Stimulated activated naive CD8-positive, alpha-beta T cell treated with anti-CD3 and anti-CD28 coated beads, Interleukin-15, Interleukin-2, amounts not matched to agents 100 U/mL and 50 U/mL, for 24 hours (primary cell): Measurements from ENCODE around the gene HNRNPUL1.

ENCODE experiments used
- ATAC-seq: fragments of 150-1000 bp; cut with Tn5 transposase; one replicate; pipeline ENCODE4 v1.10.0; 2021
- DNase-seq: peaks from one replicate; pipeline ENCODE4 v3.0.0; 2021

Gene HNRNPUL1

GRCh38 chr19:41234512-41235168 lies 29.5 kb upstream of the HNRNPUL1 start:
- DNase-seq (no peak), ATAC-seq (no peak)

DNA sequence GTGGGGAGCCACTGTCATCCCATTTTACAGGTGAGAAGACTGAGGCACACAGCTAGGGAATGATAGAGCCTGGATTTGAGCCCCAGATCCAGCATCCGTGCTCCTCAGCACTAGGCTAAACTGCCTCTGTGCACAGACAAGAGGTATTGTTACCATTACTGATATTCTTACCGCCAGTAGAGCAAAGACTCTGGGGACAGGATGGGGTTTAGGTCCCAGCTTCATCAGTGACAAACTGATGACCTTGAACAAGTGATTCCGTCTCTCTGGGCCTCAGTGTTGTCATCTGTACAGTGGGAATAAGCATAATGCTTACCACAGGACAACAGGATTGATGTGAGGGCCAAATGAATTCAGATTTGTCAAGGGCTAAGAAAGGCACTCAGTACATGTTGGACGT lies 28.7 kb upstream of the HNRNPUL1 start:
- DNase-seq (no peak), ATAC-seq (no peak)

- no peak for ATAC-seq
These were observed 25.9 kb upstream of the HNRNPUL1 start for GRCh38 chr19:41238244-41238643.

DNA sequence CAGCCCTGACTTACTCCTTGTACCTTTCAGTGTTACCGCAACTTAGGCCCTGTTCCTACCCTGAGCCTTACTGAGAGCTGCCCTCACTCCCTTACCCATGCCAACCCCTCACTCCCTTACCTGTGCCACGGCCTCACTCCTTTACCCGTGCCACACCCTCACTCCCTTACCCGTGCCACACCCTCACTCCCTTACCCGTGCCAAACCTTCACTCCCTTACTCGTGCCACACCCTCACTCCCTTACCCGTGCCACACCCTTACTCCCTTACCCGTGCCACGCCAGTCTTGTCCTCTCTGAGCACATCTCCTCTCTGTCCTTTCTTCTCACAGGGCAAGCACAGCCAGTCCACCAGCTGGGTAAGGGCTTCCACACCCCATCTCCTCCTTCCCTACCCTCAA lies 24.8 kb upstream of the HNRNPUL1 start:
- no peak for DNase-seq
- ATAC-seq: no peak

More at GRCh38 chr19:41238244-41238643, 25.9 kb upstream of the HNRNPUL1 start:
- no peak for DNase-seq

- no peak for ATAC-seq
These were observed 24.1 kb upstream of the HNRNPUL1 start for GRCh38 chr19:41239961-41240574.

GRCh38 chr19:41241859-41242258 lies 22.3 kb upstream of the HNRNPUL1 start:
- DNase-seq (no peak), ATAC-seq (no peak)

More at GRCh38 chr19:41239961-41240574, 24.1 kb upstream of the HNRNPUL1 start:
- no peak for DNase-seq

DNA sequence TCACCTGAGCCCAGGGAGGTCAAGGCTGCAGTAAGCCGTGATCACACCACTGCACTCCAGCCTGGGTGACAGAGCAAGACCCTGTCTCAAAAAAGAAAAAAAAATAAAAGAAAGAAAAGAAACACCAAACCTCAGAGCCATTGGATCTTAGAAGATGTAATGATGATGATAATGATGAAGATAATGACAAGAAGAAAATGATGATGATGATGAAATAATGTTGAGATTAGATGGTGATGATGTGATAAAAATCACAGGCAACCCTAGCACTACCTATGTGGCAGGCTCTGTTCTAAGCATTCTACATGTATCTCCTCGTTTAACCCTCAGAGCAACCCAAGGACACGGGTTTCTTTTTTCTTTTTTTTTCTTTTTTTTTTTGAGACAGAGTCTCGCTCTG lies 20.1 kb upstream of the HNRNPUL1 start:
- no peak for ATAC-seq
- no peak for DNase-seq

GRCh38 chr19:41245843-41246242 lies 18.3 kb upstream of the HNRNPUL1 start:
- DNase-seq (no peak), ATAC-seq (peak; percentile 53)

DNA sequence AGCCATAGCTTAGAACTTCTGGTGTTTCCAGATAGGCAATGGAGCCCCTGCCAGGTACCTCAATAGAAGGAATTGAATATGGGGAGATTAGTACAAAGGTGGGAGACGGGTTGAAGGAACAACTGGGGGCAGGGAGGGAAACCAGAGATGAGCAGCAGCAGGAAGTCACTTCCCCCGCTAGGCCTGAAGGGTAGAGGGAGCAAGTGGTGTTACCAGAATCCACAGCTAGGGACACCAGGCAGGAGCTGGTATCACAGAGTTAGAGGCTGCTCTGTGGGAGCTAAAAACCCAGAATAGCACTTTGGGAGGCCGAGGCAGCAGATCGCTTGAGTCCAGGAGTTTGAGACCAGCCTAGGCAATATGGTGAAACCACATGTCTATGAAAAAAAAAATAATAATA lies 15.3 kb upstream of the HNRNPUL1 start:
- peak; percentile 38 for ATAC-seq
- no peak for DNase-seq

GRCh38 chr19:41249707-41250423 lies 14.3 kb upstream of the HNRNPUL1 start:
- DNase-seq (no peak), ATAC-seq (no peak)

DNA sequence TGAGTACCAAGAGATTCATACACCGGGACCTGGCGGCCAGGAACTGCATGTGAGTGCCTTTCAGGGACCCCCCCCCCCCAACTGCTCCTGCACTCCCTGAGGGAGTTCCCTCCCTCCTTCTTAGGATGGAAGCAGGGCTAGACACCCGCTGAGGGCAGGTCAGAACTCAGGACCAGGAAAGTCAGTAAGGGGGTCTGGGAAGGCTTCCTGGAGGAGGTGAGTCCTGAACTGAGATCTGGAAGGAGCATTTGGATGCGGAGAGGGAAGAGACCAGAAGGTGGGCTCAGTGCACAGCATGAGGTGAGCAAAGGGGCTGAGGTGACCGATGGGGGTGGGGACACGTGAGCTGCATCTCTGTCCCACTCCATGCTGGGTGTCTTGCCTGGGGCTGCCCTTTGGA lies 10.5 kb upstream of the HNRNPUL1 start:
- DNase-seq (no peak), ATAC-seq (no peak)

- ATAC-seq: no peak
- no peak for DNase-seq
These were observed 9.0 kb upstream of the HNRNPUL1 start for GRCh38 chr19:41255171-41255570.

DNA sequence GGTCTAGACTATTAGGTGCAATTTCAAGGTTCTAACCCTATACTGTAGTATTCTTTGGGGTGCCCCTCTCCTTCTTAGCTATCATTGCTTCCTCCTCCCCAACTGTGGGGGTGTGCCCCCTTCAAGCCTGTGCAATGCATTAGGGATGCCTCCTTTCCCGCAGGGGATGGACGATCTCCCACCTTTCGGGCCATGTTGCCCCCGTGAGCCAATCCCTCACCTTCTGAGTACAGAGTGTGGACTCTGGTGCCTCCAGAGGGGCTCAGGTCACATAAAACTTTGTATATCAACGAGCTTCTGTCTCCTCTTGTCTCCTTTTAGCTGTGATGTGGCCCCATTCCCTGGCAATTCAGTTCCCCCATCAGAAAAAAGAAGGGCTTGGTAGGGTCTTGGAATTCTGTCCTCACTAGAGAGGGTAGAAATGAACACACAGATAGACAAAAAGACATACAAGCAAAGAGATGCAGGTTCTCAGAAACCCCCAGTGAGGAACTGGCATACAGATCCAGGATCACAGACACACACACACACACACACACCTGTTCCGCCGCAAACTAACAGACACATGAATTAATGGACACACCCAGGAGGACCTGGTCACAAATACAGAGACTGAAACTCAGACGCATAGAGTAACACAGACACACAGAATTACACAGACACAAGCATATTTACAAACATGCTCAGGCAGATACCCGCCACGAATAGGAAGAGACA lies 2.5 kb upstream of the HNRNPUL1 start:
- DNase-seq (no peak), ATAC-seq (no peak)

DNA sequence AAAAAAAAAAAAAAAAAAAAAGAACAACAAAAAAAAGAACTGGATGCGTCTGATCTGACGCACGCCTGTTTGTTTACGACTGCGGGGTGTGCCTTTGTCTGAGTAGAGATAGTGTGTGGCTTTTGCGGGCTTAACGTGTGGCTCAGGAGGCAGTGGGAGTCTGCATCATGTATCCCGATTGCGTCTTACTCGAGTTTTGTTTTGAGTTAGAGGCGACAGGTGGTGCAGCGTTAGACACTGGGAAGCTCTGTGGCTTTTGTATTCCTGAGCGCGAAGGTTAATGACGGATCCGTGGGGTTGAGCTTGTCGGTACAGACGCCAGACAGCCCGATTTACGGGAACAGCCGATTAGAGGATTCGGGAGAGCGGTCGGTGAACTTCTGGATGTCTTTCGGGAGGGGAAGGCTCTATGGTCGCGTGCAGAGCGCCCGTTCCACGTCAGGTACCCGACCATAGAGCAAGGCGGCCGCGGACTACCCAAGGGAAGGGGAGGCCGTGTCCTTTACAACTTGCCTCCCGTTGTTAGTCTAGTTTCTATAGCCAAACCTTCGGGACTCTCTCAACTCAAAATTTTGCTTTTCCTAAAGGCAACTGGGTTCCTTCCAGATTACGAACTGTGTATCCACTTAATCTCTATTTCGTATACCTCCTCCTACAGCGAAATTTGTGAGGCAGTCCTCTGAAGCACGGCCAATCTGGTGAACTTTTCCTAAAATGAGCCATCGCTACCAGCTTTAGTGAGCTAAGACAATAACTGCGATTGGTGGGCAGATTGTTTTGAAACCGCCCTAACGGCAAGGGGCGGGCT lies 926 bp upstream of the HNRNPUL1 start:
- ATAC-seq: peak; percentile 38
- DNase-seq: peak; percentile 83

DNA sequence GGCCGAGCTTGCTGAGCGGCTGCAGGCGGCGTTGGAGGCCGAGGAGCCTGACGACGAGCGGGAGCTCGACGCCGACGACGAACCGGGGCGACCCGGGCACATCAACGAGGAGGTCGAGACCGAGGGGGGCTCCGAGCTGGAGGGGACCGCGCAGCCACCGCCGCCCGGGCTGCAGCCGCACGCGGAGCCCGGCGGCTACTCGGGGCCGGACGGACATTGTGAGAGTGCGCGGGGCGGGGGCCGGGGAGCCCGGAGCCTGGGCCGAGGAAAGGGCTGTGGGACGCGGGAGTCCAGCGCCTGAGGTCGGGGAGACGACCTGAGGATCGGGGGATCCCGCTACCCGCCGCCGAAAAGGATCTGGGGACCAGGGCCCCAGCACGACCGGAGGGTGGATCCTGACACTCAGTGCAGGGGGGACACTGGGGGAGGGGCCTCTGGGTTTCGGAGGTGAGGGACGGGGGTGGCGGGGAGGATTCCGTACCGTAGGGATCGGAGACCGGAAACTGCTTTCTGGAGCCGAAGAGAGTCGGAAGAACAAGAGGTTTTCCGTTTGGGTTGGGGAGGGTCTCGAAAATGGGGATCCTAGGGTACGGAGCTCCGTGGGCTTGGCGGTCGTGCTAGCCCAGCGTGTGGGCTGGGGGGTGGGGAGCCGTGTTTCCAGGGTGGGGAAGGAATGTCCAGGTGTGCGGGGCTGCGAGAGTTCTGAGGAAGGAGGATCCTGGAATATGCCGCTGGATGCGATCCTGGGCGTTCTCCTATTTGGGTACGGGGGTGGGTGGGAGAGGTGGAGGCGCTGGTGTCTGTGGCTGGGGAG lies 616 bp downstream of the HNRNPUL1 start:
- DNase-seq: peak; percentile 76
- no peak for ATAC-seq

GRCh38 chr19:41265395-41266153 lies 1.4 kb downstream of the HNRNPUL1 start:
- DNase-seq: peak; percentile 23
- ATAC-seq: no peak

DNA sequence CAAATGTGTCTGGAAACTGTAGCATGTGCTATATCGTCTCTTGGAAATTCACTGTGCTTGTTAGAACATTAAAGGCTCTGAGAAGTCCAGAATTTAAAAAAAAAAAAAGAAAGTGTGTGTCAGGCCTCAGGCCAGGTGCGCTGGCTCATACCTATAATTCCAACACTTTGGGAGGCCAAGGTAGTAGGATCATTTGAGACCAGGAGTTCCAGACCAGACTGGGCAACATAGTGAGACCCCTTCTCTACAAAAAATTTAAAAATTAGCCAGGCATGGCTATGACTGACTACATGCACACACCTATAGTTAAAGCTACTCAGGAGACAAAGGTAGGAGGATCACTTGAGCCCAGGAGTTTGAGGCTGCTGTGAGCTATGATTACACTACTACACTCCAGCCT lies 4.9 kb downstream of the HNRNPUL1 start:
- DNase-seq (no peak), ATAC-seq (no peak)

GRCh38 chr19:41269571-41269970 lies 5.4 kb downstream of the HNRNPUL1 start:
- DNase-seq: no peak
- no peak for ATAC-seq

- DNase-seq (no peak), ATAC-seq (no peak)
These were observed 8.9 kb downstream of the HNRNPUL1 start for GRCh38 chr19:41273076-41273475.

DNA sequence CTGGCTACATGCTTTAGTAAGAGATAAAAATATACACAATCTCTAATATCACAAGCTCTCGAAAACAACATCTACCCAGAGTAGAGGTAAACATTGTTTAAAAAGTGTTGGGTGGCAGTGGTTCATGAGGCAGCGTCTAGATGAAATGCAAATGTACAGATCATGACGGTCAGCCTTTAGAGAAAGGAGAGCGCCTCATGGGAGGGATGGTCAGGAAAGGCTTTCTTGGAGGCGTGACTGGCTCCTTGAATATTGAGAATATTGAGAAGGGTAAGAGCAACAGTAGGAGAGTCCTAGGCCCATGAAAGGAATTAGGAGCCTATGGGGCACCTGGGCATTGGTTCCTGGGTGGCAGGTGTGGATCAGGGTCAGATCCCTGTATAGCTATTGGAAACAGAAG lies 10.6 kb downstream of the HNRNPUL1 start:
- DNase-seq: no peak
- no peak for ATAC-seq
